CD14-positive monocyte (primary cell): ENCODE measurements around the gene DNAJB12. TPM values are rescaled to one million over a fixed set of nuclear protein-coding genes. Genes with fewer than 3 reads are reported as not detected.

ENCODE experiments used
- DNase-seq, 3 donors: peaks; one replicate each; pipeline ENCODE4 v3.0.0-alpha.2; 2011 to 2022
- H2AFZ ChIP-seq: 2 replicates; pipeline ENCODE4 v1.6.0; 2012; ENCODE audit warnings: mild to moderate bottlenecking, low read depth, low read length, inconsistent platforms; ENCODE audit not compliant: insufficient read depth, poor library complexity, severe bottlenecking
- H3K27ac ChIP-seq, 2 donors: 1 replicate in 1 of 2; 2 replicates in 1 of 2; pipeline ENCODE4 v1.5.1; 2012 to 2013; ENCODE audit warnings: low read length in 2 of 2, control low read depth in 1 of 2, inconsistent platforms in 1 of 2, low read depth in 1 of 2, mild to moderate bottlenecking in 1 of 2
- H3K27me3 ChIP-seq, 2 donors: one replicate each; pipeline versions ENCODE4 v1.6.0 to v1.6.1; 2011 to 2013; ENCODE audit warnings: low read length in 2 of 2; ENCODE audit not compliant: control insufficient read depth in 2 of 2, insufficient read depth in 2 of 2
- H3K36me3 ChIP-seq, 2 donors: replicated peaks in 1 of 2; 1 replicate in 1 of 2; 2 replicates in 1 of 2; pipeline versions ENCODE4 v1.5.1 to v1.6.1; 2012 to 2013; ENCODE audit warnings: low read length in 2 of 2, control low read depth in 1 of 2, inconsistent platforms in 1 of 2, mild to moderate bottlenecking in 1 of 2; ENCODE audit not compliant: insufficient read depth in 2 of 2, control insufficient read depth in 1 of 2
- H3K4me1 ChIP-seq, 2 donors: 1 replicate in 1 of 2; 2 replicates in 1 of 2; pipeline versions ENCODE4 v1.5.1 to v1.6.1; 2012 to 2013; ENCODE audit warnings: low read length in 2 of 2, control low read depth in 1 of 2, inconsistent platforms in 1 of 2, mild to moderate bottlenecking in 1 of 2, moderate library complexity in 1 of 2; ENCODE audit not compliant: insufficient read depth in 2 of 2, control insufficient read depth in 1 of 2
- H3K4me2 ChIP-seq: replicated peaks from 2 replicates; pipeline ENCODE3; 2012; ENCODE audit warnings: low read length, moderate library complexity, mild to moderate bottlenecking; ENCODE audit not compliant: poor library complexity, severe bottlenecking; ENCODE audit errors: extremely low read depth
- H3K4me3 ChIP-seq, 3 experiments: fragments of 200-600 bp in 1 of 3; sonication (generic) in 1 of 3; replicated peaks in 1 of 3; 1 replicate in 2 of 3; 2 replicates in 1 of 3; pipeline ENCODE4 v1.5.1; 2011 to 2013; ENCODE audit warnings: low read length in 3 of 3, mild to moderate bottlenecking in 3 of 3, control low read depth in 2 of 3, low read depth in 2 of 3, inconsistent platforms in 1 of 3, moderate library complexity in 1 of 3
- H3K79me2 ChIP-seq: 2 replicates; pipeline ENCODE4 v1.6.0; 2012; ENCODE audit warnings: mild to moderate bottlenecking, control low read depth, inconsistent platforms, low read length, moderate library complexity; ENCODE audit not compliant: insufficient read depth
- H3K9ac ChIP-seq: 2 replicates; pipeline ENCODE4 v1.6.0; 2017; ENCODE audit warnings: low read length, mild to moderate bottlenecking; ENCODE audit not compliant: insufficient read depth, poor library complexity, severe bottlenecking
- H3K9me3 ChIP-seq, 2 donors: replicated peaks in 1 of 2; 1 replicate in 1 of 2; 2 replicates in 1 of 2; pipeline versions ENCODE4 v1.5.1 to v1.6.1; 2012 to 2013; ENCODE audit warnings: low read length in 2 of 2, control low read depth in 1 of 2; ENCODE audit not compliant: control insufficient read depth in 1 of 2, insufficient read depth in 1 of 2
- H4K20me1 ChIP-seq: 2 replicates; pipeline ENCODE4 v1.6.0; 2012; ENCODE audit warnings: mild to moderate bottlenecking, low read length, control low read depth, moderate library complexity; ENCODE audit not compliant: insufficient read depth
- H3K27ac Mint-ChIP-seq, 7 donors: one replicate each; pipeline ENCODE4 v1.8.0; 2020; ENCODE audit warnings: mild to moderate bottlenecking in 7 of 7, mixed read lengths in 7 of 7, moderate library complexity in 6 of 7, inconsistent platforms in 2 of 7
- H3K27me3 Mint-ChIP-seq, 3 donors: one replicate each; pipeline ENCODE4 v1.8.0; 2021 to 2022; ENCODE audit warnings: low read depth in 3 of 3, mild to moderate bottlenecking in 3 of 3, mixed read lengths in 3 of 3, moderate library complexity in 3 of 3, inconsistent platforms in 1 of 3
- H3K36me3 Mint-ChIP-seq, 2 donors: one replicate each; pipeline ENCODE4 v1.8.0; 2020; ENCODE audit warnings: mixed read lengths in 2 of 2, inconsistent platforms in 1 of 2, mild to moderate bottlenecking in 1 of 2
- H3K4me1 Mint-ChIP-seq: one replicate; pipeline ENCODE4 v1.8.0; 2020; ENCODE audit warnings: mild to moderate bottlenecking, mixed read lengths
- H3K4me3 Mint-ChIP-seq, 2 donors: one replicate each; pipeline ENCODE4 v1.8.0; 2020; ENCODE audit warnings: mild to moderate bottlenecking in 2 of 2, mixed read lengths in 2 of 2, moderate library complexity in 1 of 2
- H3K9me3 Mint-ChIP-seq, 7 donors: one replicate each; pipeline ENCODE4 v1.8.0; 2020 to 2022; ENCODE audit warnings: mixed read lengths in 7 of 7, mild to moderate bottlenecking in 6 of 7, moderate library complexity in 6 of 7, inconsistent platforms in 2 of 7
- WGBS: methylation state at CpG from one replicate; pipeline ENCODE4 v1.1.5; 2013; ENCODE audit warnings: missing lambda C conversion rate; ENCODE audit not compliant: insufficient coverage; 5-methylcytosine and 5-hydroxymethylcytosine counted together
- intact Hi-C, 2 donors: fragments of 100-400 bp; cut with micrococcal nuclease; formaldehyde crosslinking; loops; one replicate each; pipeline versions ENCODE4 v1.15.0 to v1.15.1; 2023
- polyA plus RNA-seq, 3 donors: library from polyadenylated mRNA; depleted of rRNA in 1 of 3; unstranded in 2 of 3; stranded (reverse) in 1 of 3; fragments of 300-500 nt in 2 of 3; fragments of >200 nt in 1 of 3; fragmentation: Illumina TruSeq in 2 of 3; gene quantifications; 1 replicate in 2 of 3; 2 replicates in 1 of 3; pipeline ENCODE4 v1.2.3, GENCODE V29; 2012 to 2021
- TF ChIP-seq, protein P1 (sequence below): fragments of 200-600 bp; IDR thresholded peaks from one replicate; pipeline ENCODE4 v1.8.0; 2022; ENCODE audit warnings: antibody characterized with exemption, mild to moderate bottlenecking

DNAJB12 gene
- polyA plus RNA-seq, 3 donors: 26.5 to 42.5 (median 37.9) TPM

DNA sequence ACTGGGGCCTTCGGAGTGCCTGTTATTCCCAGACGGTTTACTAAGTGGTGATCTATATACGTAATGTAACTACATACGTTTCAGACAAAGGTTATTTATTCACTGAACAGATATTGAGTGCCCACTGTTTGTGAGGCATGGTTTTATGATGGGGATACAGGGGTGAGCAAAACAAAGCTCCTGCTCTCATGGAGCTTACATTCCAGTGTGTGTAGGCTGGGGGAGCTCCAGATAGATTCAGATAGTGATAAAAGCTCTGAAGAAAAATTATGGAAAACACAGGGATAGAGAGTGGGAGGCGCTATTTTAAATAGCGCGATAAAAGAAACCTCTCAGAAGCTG, 466 bp upstream of the DNAJB12 start:
- Histone ChIP-seq H3K9ac (peak overlapping the region; percentile 81), H3K36me3 (peaks cover 2 to 29% of the 10 kb centered on the region in 2 donors), H3K27ac (peak overlapping the region; percentile 88 to 96), H3K4me1 (peaks cover 19 to 23% of the 10 kb centered on the region in 2 donors), H3K27me3 (no peaks in the 10 kb centered on the region), H3K79me2 (peaks cover 43% of the 10 kb centered on the region), H2AFZ (peak overlapping the region; percentile 79), H4K20me1 (peaks cover 44% of the 10 kb centered on the region), H3K4me2 (peak overlapping the region; percentile 99), H3K4me3 (peak overlapping the region; percentile 85 to 89 (median 86)), H3K9me3 (no peaks in the 10 kb centered on the region)
- WGBS: 86% methylated on average over 2 of the region's 7 CpGs
- intact Hi-C loops: no loop called here
- Mint-ChIP-seq H3K27ac (peak overlapping the region; percentile 96 to 100 (median 99)), H3K36me3 (peaks cover 28 to 29% of the 10 kb centered on the region in 2 donors), H3K27me3 (peaks cover 0 to 2% (median 1%) of the 10 kb centered on the region in 3 donors), H3K4me1 (peaks cover 41% of the 10 kb centered on the region), H3K4me3 (peak overlapping the region; percentile 97 to 99), H3K9me3 (no peaks in the 10 kb centered on the region)
- DNase-seq: no peak
- TF ChIP-seq, protein P1, sequence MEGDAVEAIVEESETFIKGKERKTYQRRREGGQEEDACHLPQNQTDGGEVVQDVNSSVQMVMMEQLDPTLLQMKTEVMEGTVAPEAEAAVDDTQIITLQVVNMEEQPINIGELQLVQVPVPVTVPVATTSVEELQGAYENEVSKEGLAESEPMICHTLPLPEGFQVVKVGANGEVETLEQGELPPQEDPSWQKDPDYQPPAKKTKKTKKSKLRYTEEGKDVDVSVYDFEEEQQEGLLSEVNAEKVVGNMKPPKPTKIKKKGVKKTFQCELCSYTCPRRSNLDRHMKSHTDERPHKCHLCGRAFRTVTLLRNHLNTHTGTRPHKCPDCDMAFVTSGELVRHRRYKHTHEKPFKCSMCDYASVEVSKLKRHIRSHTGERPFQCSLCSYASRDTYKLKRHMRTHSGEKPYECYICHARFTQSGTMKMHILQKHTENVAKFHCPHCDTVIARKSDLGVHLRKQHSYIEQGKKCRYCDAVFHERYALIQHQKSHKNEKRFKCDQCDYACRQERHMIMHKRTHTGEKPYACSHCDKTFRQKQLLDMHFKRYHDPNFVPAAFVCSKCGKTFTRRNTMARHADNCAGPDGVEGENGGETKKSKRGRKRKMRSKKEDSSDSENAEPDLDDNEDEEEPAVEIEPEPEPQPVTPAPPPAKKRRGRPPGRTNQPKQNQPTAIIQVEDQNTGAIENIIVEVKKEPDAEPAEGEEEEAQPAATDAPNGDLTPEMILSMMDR: no peak

- peaks cover 45% of the 10 kb centered on the region for H3K4me1 Mint-ChIP-seq
- peak overlapping the region; percentile 97 to 99 for H3K4me3 Mint-ChIP-seq
- peak overlapping the region; percentile 96 to 100 (median 99) for H3K27ac Mint-ChIP-seq
- Histone ChIP-seq H3K9me3 (no peaks in the 10 kb centered on the region), H3K9ac (peak overlapping the region; percentile 81), H3K79me2 (peaks cover 55% of the 10 kb centered on the region), H3K4me2 (peak overlapping the region; percentile 99), H3K27me3 (no peaks in the 10 kb centered on the region), H2AFZ (peak overlapping the region; percentile 79), H3K36me3 (peaks cover 12 to 41% of the 10 kb centered on the region in 2 donors), H3K4me3 (peak overlapping the region; percentile 85 to 89 (median 86)), H3K27ac (peak overlapping the region; percentile 88 to 96), H4K20me1 (peaks cover 56% of the 10 kb centered on the region), H3K4me1 (peaks cover 19 to 23% of the 10 kb centered on the region in 2 donors)
- 0% methylated on average over 13 of the region's 23 CpGs for WGBS
- intact Hi-C loops: loop anchor here in 1 of 2 donors (5.0 kb wide), 1 partner anchor 813 kb away; the partner anchor contains the start of genes ECD and FAM149B1
- DNase-seq: no peak
- peaks cover 38 to 40% of the 10 kb centered on the region in 2 donors for H3K36me3 Mint-ChIP-seq
- peaks cover 0 to 2% (median 1%) of the 10 kb centered on the region in 3 donors for H3K27me3 Mint-ChIP-seq
- H3K9me3 Mint-ChIP-seq: no peaks in the 10 kb centered on the region
- TF ChIP-seq, protein P1: no peak
Observed at GRCh38 chr10:72353965-72354355, 759 bp downstream of the DNAJB12 start.
